ENCODE data around the gene SH3BP2.

- no peak for TF ChIP-seq CTCF (optimal IDR thresholded peaks at IDR 0.05 in 1 of 3, IDR thresholded peaks at IDR 0.05 in 1 of 3, conservative IDR thresholded peaks at IDR 0.05 in 1 of 3; ENCODE audit: extremely low read depth in 1 of 3, insufficient read depth in 2 of 3, low read length in 3 of 3)
- no peak for TF ChIP-seq EZH2 (IDR thresholded peaks at IDR 0.05; ENCODE audit: low read length)
Observed at GRCh38 chr4:2859514-2859913, 66.6 kb downstream of the SH3BP2 start.

Data from keratinocyte (primary cell).